GM19023 (cell line): Measurements from ENCODE around the gene CDX4.
"Not testable (repeated sequence)": the region's sequence is repeated elsewhere in the genome, so short reads cannot be mapped to it uniquely, and the experiment has no call there.

ENCODE experiments used
- ATAC-seq: cut with Tn5 transposase; IDR thresholded peaks from one replicate; pipeline ENCODE4 v1.9.1; 2021; ENCODE audit warnings: mild to moderate bottlenecking, moderate library complexity; ENCODE audit not compliant: unreplicated experiment

Gene CDX4, protein sequence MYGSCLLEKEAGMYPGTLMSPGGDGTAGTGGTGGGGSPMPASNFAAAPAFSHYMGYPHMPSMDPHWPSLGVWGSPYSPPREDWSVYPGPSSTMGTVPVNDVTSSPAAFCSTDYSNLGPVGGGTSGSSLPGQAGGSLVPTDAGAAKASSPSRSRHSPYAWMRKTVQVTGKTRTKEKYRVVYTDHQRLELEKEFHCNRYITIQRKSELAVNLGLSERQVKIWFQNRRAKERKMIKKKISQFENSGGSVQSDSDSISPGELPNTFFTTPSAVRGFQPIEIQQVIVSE

DNA sequence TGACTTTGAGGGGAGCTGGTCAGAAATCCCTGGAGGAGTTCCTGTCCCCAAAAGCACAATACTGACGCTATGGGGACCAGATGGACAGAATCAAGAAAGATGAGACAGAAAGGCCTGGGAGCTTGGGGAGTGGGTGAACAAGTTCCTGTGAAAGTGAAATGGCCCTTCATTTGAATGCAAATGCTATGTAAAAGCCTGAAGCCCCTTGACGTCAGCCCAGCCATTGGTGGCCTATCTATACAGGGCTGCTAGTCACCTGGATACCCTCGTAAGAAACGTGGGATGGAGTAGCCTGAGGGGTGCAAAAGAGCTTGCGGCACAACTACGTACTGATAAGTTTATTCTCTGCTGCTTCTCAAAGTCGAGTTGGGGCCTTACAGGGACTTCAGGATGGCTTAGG lies at the start of gene CDX4:
TSS of gene CDX4 (plus strand) at position 223 of the 400 bp plus-strand sequence. CDS start 201 bp downstream, outside the sequence.
- ATAC-seq: no peak

DNA sequence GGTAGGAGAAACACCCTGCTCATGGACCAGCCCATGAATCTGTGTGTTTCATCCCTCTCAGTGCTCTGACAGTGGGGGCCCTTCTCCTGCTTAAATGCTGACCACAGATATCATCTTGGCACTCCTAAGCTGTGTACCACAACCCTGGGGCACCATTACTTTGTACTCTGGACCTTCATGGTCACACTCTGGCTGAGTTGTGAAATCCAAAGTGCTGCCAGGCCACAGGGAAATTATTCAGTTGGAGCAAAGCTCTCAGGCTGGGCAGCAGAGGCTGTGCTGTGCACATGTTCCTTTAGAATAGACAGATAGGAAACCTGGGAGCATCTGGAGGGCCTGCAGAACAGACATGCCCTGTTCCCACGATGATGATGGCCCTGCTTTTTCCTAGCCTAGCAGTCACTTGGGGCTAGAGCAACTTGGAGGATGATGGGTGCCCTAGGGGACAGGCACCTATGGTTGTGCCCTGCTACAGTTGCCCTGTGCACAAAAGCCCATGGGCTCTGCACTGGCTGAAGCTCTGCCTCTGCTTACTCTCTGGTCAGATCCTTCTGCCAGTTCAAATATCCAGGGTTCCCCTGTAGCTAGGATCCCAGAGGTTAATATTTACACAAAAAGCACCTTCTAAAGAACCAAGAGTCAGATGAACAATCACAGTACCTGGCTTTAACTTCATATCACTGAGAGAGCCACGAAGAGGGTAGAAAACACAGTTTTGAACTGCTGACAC lies 48.5 kb upstream of the CDX4 start:
- ATAC-seq: no peak

DNA sequence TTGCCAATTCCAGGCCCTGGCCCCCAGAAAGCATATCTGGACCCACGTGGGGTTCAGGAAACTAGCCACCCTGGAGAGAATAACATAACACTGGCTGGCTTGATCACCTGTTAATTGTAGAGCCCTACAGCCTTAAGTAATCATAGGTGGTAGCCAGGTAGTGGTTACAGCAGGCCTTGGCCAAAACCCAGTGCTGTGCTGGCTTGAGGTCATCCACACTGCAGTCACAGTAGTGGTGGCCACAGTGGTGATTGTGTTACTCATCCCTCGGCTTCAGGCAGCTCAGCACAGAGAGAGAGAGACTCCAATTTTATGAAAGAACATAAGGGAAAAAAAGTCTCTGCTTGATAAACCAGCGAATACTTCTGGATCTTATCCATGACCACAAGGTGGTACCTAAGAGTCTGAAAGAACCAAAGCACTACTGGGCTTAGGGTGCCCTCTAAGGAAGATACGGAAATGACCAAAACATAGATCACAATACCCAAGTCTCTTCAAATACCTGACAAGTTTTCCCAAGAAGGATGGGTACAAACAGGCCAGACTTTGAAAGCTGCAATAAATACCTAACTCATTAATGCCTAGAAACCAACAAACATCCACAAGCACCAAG lies 46.6 kb upstream of the CDX4 start:
- no peak for ATAC-seq

DNA sequence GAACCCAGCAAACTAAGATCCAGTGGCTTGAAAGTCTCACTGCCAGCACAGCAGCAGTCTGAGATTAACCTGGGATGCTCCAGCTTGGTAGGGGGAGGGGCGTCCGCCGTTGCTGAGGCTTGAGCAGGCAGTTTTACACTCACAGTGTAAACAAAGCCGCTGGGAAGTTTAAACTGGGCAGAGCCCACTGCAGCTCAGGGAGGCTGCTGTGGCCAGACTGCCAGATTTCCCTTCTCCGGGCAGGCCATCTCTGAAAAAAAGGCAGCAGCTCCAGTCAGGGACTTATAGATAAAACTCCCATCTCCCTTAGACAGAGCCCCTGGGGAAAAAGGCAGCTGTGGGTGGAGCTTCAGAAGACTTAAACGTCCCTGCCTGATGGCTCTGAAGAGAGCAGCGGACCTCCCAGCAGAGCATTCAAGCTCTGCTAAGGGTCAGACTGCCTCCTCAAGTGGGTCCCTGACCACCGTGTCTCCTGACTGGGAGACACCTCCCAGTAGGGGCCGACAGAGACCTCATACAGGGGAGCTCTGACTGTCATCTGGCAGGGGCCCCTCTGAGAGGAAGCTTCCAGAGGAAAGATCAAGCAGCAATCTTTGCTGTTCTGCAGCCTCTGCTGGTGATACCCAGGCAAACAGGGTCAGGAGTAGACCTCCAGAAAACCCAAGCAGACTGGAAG lies 45.1 kb upstream of the CDX4 start:
- no peak for ATAC-seq

DNA sequence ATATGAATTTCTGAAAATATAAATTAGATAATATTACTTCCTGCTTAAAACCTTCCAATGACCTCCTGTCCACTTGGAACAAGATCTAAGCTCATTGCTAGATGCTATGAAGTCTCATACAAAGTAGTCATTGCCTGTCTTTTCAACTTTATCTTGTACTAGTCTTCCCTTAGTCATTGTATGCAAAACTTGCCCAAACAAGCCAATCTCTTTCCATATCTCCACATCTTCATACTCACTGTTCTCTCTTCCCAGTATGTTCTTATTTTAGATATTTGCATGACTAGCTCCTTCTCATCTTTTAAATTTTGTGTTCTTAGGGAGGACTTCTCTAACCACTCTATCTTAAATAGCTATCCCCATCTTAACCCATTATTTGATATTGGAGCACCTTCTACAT lies 33.9 kb upstream of the CDX4 start:
- no peak for ATAC-seq

DNA sequence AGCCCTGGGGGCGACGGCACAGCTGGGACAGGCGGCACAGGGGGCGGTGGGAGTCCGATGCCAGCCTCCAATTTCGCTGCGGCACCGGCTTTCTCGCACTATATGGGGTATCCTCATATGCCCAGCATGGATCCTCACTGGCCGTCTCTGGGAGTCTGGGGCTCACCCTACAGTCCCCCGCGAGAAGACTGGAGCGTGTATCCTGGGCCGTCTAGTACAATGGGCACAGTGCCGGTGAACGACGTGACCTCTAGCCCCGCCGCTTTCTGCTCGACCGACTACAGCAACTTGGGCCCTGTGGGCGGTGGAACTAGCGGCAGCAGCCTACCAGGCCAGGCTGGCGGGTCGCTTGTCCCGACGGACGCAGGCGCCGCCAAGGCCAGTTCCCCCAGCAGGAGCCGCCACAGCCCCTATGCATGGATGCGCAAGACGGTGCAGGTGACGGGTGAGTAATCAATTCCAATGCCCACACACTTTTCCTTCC lies 500 bp downstream of the CDX4 start:
- ATAC-seq: no peak

DNA sequence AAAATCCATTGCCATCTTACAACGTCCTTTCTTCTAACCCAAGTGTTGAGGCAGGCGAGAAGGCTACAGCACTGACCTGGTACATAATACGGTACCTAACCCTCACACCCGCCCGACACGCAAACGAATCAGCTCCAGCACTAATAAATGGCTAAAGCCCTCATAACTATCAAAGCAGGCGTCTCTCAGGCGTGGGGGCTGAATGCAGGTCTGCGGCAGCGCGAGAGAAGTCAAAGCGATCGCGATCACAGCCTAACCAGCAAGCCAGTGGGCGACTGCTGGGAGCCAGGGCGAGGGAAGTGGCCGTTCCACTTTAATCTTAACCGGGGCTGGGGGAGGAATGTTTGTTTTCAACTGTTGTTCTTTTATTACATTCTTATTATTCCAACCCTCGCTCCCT lies 1.5 kb downstream of the CDX4 start:
- no peak for ATAC-seq

DNA sequence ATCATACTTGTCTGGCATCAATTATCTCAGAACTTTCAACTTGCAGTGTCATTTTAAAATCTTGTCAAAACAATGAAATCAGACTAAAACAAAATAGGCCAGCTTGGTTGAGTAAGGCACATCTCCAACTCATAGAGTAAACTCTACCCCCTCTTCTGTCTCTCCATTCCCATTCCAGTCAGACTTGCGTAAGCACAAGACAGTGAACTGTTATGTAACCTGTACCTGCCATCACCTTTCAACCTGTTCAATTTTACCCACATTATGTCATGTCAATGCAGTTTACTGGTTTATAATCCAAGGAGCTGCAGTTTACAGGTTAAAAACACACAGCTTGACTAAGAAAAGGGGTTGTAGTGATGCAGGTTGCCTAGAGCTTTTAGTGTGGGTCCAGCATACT lies 8.3 kb downstream of the CDX4 start:
- no peak for ATAC-seq

DNA sequence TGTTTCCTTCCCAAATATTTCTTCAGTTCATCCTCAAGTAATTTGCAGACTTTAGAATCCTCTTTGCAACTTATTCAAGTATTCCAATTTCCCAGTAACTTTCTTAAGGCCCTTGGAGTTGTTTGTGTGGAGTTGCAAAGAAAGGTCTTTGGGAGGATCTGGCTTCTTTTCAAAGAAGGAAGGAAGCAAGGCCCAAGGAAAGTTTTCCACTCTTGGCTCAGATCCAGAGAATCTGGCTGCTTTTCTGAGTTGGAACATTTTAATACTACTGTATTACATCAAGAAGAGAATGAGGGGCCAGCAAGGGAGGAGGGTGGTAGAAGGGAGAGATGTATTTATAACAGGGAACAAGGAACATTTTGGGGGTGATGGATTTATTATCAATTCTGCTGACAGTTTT lies 10.5 kb downstream of the CDX4 start:
- ATAC-seq: no peak

DNA sequence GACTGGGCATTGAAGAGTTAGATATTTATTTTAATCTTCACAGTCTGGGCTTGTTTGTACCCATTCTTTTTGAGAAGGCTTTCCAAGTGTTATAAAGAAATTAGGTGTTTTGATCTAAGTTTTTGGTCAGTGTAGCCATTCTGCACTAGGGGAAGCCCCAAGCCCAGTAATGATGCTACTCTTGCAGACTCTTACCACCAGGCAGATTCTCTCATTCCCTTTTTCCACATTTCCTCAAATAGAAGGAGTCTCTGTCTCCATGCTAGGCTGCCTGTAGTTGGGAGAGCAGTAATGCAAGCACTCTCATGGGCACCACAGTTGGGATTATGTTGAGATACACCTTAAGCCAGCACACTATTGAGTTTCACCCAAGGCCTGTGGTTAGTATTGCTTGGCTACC lies 21.5 kb downstream of the CDX4 start:
- no peak for ATAC-seq

DNA sequence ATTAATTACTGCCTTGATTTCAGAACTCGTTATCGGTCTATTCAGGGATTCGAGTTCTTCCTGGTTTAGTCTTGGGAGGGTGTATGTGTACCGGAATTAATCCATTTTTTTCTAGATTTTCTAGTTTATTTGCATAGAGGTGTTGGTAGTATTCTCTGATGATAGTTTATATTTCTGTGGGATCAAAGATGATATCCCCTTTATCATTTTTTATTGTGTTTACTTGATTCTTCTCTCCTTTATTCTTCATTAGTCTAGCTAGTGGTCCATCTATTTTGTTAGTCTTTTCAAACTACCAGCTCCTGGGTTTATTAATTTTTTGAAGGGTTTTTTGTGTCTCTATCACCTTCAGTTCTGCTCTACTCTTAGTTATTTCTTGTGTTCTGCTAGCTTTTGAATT lies 32.1 kb downstream of the CDX4 start:
- ATAC-seq: no peak

DNA sequence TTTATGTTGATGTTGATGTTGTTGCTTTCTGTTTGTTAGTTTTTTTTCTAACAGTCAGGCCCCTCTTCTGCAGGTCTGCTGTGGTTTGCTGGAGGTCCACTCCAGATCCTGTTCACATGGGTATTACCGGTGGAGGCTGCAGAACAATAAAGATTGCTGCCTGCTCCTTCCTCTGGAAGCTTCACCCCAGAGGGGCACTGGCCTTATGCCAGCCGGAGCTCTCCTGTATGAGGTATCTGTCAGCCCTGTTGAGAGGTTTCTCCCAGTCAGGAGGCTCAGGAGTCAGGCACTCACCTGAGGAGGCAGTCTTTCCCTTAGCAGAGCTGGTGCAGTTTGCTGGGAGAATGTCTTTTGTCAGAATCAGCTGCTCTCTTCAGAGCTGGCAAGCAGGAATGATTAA lies 34.7 kb downstream of the CDX4 start:
- ATAC-seq: no peak

DNA sequence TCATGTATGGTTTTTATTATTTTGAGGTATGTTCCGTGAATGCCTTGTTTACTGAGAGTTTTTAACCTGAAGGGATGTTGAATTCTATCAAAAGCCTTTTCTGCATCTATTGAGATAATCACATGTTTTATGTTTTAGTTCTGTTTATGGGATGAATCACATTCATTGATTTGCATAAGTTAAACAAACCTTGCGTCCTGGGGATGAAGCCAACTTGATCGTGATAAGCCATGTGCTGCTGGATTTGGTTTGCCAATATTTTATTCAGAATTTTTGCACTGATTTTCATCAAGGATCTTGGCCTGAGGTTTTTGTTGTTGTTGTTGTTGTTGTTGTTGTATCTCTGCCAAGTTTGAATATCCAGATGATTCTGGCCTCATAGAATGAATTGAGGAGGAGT lies 43.8 kb downstream of the CDX4 start:
- ATAC-seq: no peak

DNA sequence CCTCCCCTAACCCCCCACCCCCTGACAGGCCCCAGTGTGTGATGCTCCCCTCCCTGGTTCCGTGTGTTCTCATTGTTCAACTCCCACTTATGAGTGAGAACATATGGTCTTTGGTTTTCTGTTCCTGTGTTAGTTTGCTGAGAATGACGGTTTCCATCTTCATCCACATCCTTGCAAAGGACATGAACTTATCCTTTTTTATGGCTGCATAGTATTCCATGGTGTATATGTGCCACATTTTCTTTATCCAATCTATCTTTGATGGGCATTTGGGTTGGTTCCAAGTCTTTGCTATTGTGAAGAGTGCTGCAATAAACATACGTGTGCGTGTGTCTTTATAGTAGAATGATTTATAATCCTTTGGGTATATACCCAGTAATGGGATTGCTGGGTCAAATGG lies 45.3 kb downstream of the CDX4 start:
- not testable (repeated sequence) for ATAC-seq
